NCI-H748 (cell line): Measurements from ENCODE around the gene RIMS3.

ENCODE experiments used
- DNase-seq: peaks from one replicate; lab custom pipeline; 2025; ENCODE audit not compliant: unreplicated experiment; lab: John Stamatoyannopoulos, UW

The RIMS3 gene

DNA sequence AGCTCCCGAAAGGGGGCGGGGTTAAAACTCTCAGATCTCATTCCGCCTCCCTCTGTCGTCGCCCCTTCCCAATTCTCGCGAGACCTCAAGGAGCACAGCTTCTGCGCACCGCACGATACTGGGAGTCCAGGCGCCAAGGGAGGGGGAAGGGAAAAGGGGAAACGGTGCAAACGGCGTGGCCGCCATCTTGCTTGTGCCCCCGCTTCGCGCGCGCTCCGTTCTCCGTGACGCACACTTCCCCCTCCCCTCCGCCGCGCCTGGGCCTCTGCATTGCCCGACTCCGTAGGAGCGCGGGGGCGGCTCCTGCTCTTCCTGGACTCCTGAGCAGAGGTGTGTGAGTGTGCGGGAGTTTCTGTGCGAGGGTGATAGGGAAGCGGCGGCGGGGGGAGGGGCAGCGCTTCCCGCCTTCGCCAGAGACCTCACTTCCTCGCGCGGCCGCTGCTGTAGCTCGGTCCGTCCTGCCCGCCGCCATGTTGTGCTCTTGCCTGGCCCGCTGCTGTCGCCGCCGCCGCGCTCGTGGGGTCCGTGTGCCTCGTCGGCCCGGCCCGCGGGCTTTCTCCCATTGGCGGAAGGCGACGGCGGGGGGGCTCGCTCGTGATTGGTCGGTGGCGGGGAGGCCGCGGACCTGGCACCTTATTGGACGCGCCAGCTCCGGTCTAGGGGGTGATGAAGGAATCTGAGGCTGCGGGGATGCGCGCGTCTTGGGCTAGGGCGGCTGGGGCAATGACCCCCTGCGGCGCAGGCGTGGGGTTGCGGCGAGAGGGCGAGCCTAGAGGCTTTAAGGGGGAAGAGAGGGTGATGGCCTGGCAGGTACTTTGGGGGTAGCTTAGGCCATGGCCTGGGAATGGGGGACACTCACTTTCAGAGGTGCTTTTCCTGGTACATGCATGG, 26.3 kb upstream of the RIMS3 start, which contains the start of gene NFYC:
NFYC (plus strand) TSS at position 167 of the 891 bp plus-strand sequence. CDS start 47,140 bp downstream, outside the sequence.
- peak; percentile 100 for DNase-seq

GRCh38 chr1:40690771-40691537, 25.5 kb upstream of the RIMS3 start:
- DNase-seq = peak; percentile 80

DNA sequence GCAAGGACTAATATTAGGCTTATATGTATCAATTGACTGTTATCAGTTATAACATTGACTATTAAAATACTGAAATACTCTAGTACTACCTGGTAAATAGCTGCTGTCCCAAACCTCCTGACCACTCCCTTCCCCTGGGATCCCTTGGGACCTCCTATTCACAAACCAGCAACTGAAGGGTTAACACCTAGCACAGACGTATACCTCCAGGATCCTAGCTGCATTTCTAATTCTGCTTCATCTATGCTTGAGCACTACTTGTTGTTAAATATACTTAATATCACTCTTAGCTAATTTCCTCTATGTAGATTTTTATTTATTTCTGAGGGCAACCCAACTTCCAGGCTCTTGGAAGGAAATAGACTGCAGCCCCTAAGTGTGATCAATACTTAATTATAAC, 24.3 kb upstream of the RIMS3 start:
- no peak for DNase-seq

DNA sequence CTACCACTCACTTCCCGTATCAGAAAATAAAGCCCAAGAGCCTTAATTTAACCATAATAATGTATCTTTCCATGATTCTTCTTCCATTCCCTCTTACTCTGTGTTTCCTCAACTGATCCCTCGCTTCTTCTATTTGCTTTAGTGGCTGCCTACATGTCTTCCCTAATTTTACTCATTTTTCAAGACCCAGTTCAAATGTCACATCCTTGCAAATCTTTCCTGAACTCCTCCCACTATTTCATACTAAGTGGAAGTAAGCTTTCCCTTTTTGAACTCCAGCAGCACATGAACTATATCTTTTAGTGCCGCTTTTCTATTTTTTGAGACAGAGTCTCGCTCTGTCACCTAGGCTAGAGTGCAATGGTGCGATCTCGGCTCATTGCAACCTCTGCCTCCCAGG, 22.2 kb upstream of the RIMS3 start:
- DNase-seq = no peak

- no peak for DNase-seq
Observed at GRCh38 chr1:40687059-40687458, 21.6 kb upstream of the RIMS3 start.

GRCh38 chr1:40684669-40685068, 19.2 kb upstream of the RIMS3 start:
- no peak for DNase-seq

GRCh38 chr1:40679165-40679953, 13.9 kb upstream of the RIMS3 start:
- no peak for DNase-seq

GRCh38 chr1:40676501-40676900, 11.0 kb upstream of the RIMS3 start:
- no peak for DNase-seq

- DNase-seq = no peak
Observed at GRCh38 chr1:40673452-40673851, 8.0 kb upstream of the RIMS3 start.

DNA sequence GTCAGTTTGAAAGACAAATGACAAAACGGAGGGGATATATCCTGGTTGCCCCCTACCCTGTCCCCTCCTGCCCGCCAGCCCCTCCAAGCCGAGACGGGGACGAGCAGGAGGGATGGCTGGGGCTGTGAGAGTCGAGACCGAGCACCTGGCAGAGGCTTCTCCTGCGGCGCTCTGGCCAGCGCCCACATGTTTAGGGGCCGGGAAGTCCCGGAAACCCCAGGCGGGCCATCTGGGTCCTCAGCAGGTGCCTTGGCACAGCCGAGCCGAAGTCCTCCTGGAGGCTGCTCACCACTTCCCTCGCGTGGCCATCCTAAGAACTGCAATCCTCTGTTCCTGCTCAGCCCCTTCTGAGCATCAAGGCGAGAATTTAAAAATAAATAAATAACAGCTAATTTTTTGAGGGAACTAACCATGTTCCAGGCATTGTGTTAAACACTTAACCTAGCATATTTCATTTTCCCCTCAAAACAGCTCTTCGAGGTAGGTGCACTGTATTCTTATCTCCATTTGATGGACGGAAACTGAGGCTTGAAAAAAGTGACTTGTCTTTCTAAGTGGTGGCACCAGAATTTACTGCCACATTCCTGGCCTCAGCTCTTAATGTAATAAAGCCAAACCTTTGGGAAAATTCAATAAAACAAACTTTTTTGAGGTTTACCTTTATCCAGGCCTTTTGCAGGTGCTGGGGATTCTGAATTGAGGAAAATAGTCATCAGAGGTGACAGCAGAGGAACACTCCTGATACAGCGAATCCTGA, 3.5 kb upstream of the RIMS3 start:
- DNase-seq = peak; percentile 99

- DNase-seq = peak; percentile 88
Observed at GRCh38 chr1:40664791-40665190, 691 bp downstream of the RIMS3 start.

DNA sequence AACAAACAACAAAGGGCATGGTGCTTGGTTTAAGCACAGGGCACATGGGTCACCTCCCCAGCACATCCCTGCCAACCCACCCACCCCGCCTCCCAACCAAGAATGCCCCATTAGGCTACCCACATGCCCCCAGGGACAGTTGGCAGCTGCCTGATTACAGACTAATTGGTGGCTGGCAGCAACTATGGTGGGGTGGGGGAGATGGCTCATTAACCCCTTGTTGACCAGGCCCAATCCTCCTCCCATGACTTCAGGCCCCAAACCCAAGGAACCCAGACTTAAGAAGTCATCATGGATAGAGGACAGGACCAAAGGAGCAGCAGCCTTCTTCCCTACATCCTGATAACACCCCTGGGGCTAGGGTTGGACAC, 1.3 kb downstream of the RIMS3 start:
- DNase-seq = peak; percentile 75

- DNase-seq = peak; percentile 76
Observed at GRCh38 chr1:40663324-40664166, 1.9 kb downstream of the RIMS3 start.

DNA sequence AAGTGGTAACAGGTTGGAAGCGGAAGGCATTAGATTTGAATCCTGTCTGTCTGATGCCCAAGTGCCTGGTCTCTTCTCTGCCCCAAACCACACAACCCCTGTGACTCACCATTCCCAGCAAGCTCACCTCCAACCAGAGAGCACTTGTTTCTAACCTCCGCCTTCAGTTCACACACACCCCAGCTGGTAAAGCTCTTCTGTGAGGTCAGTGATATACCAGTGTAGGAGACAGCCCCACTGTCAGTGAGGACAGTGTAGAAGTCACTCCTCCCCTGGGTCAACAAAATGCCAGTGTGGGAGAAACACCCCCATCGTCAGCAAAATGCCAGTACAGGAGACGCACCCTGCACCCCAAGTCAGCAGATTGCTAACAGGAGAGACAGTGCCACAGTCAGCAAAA, 2.6 kb downstream of the RIMS3 start:
- no peak for DNase-seq

DNA sequence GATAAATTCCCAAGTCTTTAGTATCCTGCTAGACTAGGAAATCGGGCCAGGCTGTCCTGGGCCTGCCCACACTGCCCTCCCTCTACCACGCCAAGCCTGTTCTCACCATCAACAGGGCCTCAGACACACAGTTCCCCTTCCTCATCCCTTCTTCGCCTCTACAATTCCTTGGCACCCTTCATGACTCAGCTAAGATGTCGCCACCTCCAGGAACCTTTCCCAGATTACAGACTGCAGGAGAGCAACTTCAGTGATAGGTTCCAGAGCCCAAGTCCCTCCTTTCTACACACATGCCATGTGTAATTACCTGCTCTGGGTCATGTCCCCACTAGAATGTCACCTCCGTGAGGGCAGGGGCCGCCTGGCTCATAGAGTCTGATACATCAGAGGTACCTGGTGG, 3.3 kb downstream of the RIMS3 start:
- DNase-seq = no peak

- DNase-seq = no peak
Observed at GRCh38 chr1:40661678-40662077, 3.8 kb downstream of the RIMS3 start.

GRCh38 chr1:40659649-40659947, 5.9 kb downstream of the RIMS3 start:
- DNase-seq = no peak

- no peak for DNase-seq
Observed at GRCh38 chr1:40658751-40659648, 6.5 kb downstream of the RIMS3 start.

GRCh38 chr1:40657046-40657445, 8.4 kb downstream of the RIMS3 start:
- no peak for DNase-seq
